Upper lobe of right lung (tissue), 1 donor: ENCODE data around the gene MPZL2. TPM values are rescaled to one million over a fixed set of nuclear protein-coding genes. Genes with fewer than 3 reads are reported as not detected.

Source experiments
- ATAC-seq: fragments of 200-7000 bp; cut with Tn5 transposase; one replicate; pipeline ENCODE4 v1.9.1; 2020; ENCODE audit warnings: mild to moderate bottlenecking, moderate library complexity
- DNase-seq: peaks from one replicate; pipeline ENCODE4 v3.0.0-alpha.2; 2020
- H3K27ac ChIP-seq: fragments of 200-600 bp; one replicate; pipeline ENCODE4 v1.8.0; 2022
- H3K27me3 ChIP-seq: fragments of 200-600 bp; one replicate; pipeline ENCODE4 v1.8.0; 2022; ENCODE audit warnings: mild to moderate bottlenecking
- H3K36me3 ChIP-seq: fragments of 200-600 bp; one replicate; pipeline ENCODE4 v1.8.0; 2022
- H3K4me1 ChIP-seq: fragments of 200-600 bp; one replicate; pipeline ENCODE4 v1.8.0; 2022
- H3K4me3 ChIP-seq: fragments of 200-600 bp; one replicate; pipeline ENCODE4 v1.8.0; 2022; ENCODE audit warnings: mild to moderate bottlenecking
- H3K9me3 ChIP-seq: fragments of 200-600 bp; one replicate; pipeline ENCODE4 v1.8.0; 2022
- intact Hi-C: fragments of 100-400 bp; cut with DNase I; formaldehyde crosslinking; loops from one replicate; pipeline ENCODE4 v1.11.0; 2022
- total RNA-seq: library from RNA; stranded (reverse); fragmentation: NEBNext Ultra II Directional; extraction: Animal tissue kit (Norgen Biotek cat#: 25700); gene quantifications from one replicate; pipeline ENCODE4 v1.2.1, GENCODE V29; 2021
- TF ChIP-seq, protein P1 (sequence below): fragments of 200-600 bp; IDR thresholded peaks from one replicate; pipeline ENCODE4 v1.8.0; 2022; ENCODE audit warnings: antibody characterized with exemption
- donor health status: DM: no; HTN: yes; CAD: no; lungs with severe emphysema.

Gene MPZL2
- total RNA-seq, 1 donor from 2014 or later, result 119 TPM

DNA sequence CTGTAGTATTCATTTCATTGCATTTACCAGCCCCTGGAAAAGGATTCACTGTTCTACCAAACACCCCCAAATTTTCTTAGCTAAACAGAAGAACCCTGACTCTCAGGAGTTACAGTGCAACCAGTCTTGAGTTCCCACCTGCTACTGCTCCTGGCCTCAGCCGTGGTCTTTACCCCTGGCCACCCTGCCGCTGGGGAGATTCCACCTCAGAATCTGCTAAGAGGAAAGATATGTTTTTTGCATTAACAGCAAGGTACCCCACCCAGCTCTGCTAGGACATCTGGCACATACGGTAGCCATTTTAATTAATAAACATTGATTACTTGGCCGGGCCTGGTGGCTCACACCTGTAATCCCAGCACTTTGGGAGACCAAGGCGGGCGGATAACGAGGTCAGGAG is 48.3 kb downstream of the MPZL2 start:
- peak overlapping the region; percentile 14 for H3K4me3 ChIP-seq
- intact Hi-C loops, result no loop called here
- DNase-seq, result no peak
- H3K27ac ChIP-seq, result peak overlapping the region; percentile 42
- ATAC-seq, result no peak
- no peaks in the 10 kb centered on the region for H3K9me3 ChIP-seq
- no peaks in the 10 kb centered on the region for H3K27me3 ChIP-seq
- H3K4me1 ChIP-seq, result peaks cover 45% of the 10 kb centered on the region
- TF ChIP-seq, protein P1, sequence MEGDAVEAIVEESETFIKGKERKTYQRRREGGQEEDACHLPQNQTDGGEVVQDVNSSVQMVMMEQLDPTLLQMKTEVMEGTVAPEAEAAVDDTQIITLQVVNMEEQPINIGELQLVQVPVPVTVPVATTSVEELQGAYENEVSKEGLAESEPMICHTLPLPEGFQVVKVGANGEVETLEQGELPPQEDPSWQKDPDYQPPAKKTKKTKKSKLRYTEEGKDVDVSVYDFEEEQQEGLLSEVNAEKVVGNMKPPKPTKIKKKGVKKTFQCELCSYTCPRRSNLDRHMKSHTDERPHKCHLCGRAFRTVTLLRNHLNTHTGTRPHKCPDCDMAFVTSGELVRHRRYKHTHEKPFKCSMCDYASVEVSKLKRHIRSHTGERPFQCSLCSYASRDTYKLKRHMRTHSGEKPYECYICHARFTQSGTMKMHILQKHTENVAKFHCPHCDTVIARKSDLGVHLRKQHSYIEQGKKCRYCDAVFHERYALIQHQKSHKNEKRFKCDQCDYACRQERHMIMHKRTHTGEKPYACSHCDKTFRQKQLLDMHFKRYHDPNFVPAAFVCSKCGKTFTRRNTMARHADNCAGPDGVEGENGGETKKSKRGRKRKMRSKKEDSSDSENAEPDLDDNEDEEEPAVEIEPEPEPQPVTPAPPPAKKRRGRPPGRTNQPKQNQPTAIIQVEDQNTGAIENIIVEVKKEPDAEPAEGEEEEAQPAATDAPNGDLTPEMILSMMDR, result no peak
- no peaks in the 10 kb centered on the region for H3K36me3 ChIP-seq

DNA sequence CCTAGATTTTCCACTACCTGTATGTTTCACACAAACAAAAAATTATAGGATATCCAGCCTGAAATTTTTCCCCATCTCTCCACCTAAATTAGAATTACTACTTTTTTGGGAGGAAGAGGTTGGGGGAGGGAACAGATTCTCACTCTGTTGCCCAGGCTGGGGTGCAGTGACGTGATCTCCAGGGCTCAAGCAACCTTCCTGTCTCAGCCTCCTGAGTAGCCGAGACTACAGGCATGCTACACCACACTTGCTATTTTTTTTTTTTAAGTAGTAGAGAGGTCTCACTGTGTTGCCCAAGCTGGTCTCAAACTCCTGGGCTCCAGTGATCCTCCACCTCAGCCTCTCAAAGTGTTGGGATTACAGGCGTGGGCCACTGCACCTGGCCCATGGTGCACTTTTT is 48.8 kb downstream of the MPZL2 start:
- intact Hi-C loops, result no loop called here
- no peak overlapping the region for H3K4me3 ChIP-seq
- H3K4me1 ChIP-seq, result peaks cover 40% of the 10 kb centered on the region
- H3K27ac ChIP-seq, result peak overlapping the region; percentile 56
- TF ChIP-seq, protein P1, result no peak
- ATAC-seq (no peak), DNase-seq (no peak)
- H3K27me3 ChIP-seq, result no peaks in the 10 kb centered on the region
- H3K9me3 ChIP-seq, result no peaks in the 10 kb centered on the region
- H3K36me3 ChIP-seq, result peaks cover 5% of the 10 kb centered on the region

DNA sequence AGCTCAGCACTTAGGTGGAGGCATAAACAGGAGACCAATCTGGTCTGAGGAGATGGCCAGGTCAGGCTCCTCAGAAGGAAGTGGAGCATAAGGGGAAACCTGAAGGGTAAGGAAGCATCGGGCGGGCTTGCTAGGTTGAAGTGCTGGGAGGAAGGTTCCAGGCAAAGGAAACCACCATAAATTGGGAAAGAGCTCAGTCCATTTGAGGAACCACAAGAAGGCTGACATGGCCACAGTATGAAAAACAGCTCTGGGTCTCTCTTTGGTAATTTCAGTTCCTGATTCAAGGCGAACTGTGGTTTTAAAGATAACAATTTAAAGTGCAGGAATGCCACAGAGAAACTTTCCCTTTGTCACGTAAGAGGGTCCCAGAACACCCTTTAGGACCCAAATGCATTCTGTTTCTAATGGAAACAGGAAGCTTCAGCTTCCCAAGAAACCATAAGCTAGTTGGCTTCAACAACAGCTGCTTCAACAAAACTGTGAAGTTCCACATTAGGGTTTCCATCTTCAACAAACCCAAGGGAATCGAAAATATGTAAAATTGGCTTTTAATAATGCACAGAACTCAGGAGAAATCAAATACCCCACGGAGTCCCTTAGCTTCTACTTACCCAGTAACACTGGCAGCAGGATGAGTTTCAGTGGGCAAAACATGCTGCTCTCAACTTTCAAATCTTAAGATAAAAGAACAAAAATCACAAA is 49.7 kb downstream of the MPZL2 start:
- peak; percentile 78 for ATAC-seq
- intact Hi-C loops, result no loop called here
- H3K4me1 ChIP-seq, result peaks cover 37% of the 10 kb centered on the region
- no peak overlapping the region for H3K4me3 ChIP-seq
- DNase-seq, result no peak
- no peaks in the 10 kb centered on the region for H3K9me3 ChIP-seq
- H3K27me3 ChIP-seq, result no peaks in the 10 kb centered on the region
- H3K36me3 ChIP-seq, result peaks cover 8% of the 10 kb centered on the region
- H3K27ac ChIP-seq, result peak overlapping the region; percentile 56
- TF ChIP-seq, protein P1, result no peak

DNA sequence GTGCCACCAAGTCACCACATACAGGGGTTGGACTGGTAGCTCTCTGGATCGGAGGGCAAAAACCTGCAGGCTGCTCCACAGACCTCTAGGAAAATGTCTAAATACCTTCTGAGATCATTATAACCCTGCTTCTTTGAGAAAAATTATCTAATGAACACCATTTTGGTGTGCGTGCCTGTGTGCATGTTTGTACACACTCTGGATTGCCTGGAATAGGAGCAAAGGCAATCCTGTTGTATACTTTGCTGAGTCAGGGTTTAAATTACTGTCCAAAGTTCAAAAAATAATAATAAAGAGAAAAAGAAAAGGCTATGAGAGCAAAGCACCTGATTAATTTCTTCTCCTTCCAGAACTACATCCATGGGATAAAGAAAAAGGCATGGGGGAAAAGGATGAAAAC is 50.3 kb downstream of the MPZL2 start:
- ATAC-seq (no peak), DNase-seq (no peak)
- TF ChIP-seq, protein P1, result no peak
- Histone ChIP-seq H3K4me3 (no peak overlapping the region), H3K36me3 (peaks cover 8% of the 10 kb centered on the region), H3K27me3 (no peaks in the 10 kb centered on the region), H3K27ac (no peak overlapping the region), H3K4me1 (peaks cover 37% of the 10 kb centered on the region), H3K9me3 (no peaks in the 10 kb centered on the region)
- intact Hi-C loops, result no loop called here

DNA sequence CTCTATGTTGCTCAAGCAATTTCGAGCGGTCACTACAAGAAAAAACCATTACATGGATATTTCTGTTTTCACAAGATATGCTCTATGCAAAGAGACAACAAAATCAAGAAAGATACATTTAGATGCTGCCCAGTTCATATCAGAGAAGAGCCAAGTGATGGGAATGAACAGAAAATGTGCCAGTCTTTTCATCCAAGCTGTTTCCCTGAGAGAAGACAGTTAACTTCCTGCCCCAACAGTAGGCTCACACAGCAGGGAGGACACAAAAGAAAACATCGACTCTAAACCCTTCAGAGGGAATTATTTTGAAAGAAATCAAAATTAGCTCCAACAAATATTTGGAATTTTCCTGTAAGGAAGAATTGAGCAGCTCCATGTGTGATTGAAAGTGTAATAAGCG is 50.9 kb downstream of the MPZL2 start:
- Histone ChIP-seq H3K27me3 (no peaks in the 10 kb centered on the region), H3K9me3 (no peaks in the 10 kb centered on the region), H3K4me1 (peaks cover 38% of the 10 kb centered on the region), H3K36me3 (peaks cover 8% of the 10 kb centered on the region), H3K27ac (no peak overlapping the region), H3K4me3 (no peak overlapping the region)
- TF ChIP-seq, protein P1, result no peak
- DNase-seq, result no peak
- no peak for ATAC-seq
- intact Hi-C loops, result no loop called here
